Tibial artery (tissue), 4 donors: Measurements from ENCODE around the gene COQ10A.

Experiments
- DNase-seq, 2 donors: peaks; one replicate each; pipeline ENCODE4 v3.0.0-alpha.2; 2019
- H3K27ac ChIP-seq, 2 donors: fragments of 200-600 bp; sonication (generic) in 1 of 2; 1 replicate in 1 of 2; 2 replicates in 1 of 2; pipeline ENCODE4 v1.5.1; 2018 to 2019; ENCODE audit warnings: mild to moderate bottlenecking in 1 of 2
- H3K27me3 ChIP-seq, 2 donors: fragments of 200-600 bp; sonication (generic) in 1 of 2; one replicate each; pipeline versions ENCODE4 v1.5.1 to v1.6.0; 2016 to 2019
- H3K36me3 ChIP-seq, 3 donors: fragments of 200-600 bp; sonication (generic) in 2 of 3; one replicate each; pipeline ENCODE4 v1.5.1; 2016 to 2019; ENCODE audit warnings: mild to moderate bottlenecking in 2 of 3
- H3K4me1 ChIP-seq, 4 donors: fragments of 200-600 bp; sonication (generic) in 2 of 4; 1 replicate in 3 of 4; 2 replicates in 1 of 4; pipeline ENCODE4 v1.5.1; 2016 to 2019
- H3K4me3 ChIP-seq, 2 donors: fragments of 200-600 bp; sonication (generic) in 1 of 2; 1 replicate in 1 of 2; 2 replicates in 1 of 2; pipeline ENCODE4 v1.5.1; 2018 to 2019; ENCODE audit warnings: mild to moderate bottlenecking in 2 of 2
- H3K9me3 ChIP-seq, 3 donors: fragments of 200-600 bp; sonication (generic) in 1 of 3; one replicate each; pipeline ENCODE4 v1.5.1; 2016 to 2019
- CTCF ChIP-seq, 2 experiments: fragments of 200-600 bp in 1 of 2; fragments of 450-650 bp in 1 of 2; IDR thresholded peaks; one replicate each; pipeline ENCODE4 v1.5.1; 2017 to 2019; ENCODE audit warnings: antibody characterized with exemption in 2 of 2, mild to moderate bottlenecking in 1 of 2, moderate library complexity in 1 of 2
- intact Hi-C: fragments of 100-400 bp; cut with DNase I; formaldehyde crosslinking; loops from one replicate; pipeline ENCODE4 v1.15.0; 2023; ENCODE audit warnings: low total_unique reads

The COQ10A gene

GRCh38 chr12:56266693-56267442, at the start of gene COQ10A:
TSS of gene COQ10A (plus strand) at chr12:56266942. CDS start at chr12:56267119, 177 bp downstream.
- peaks cover 0 to 25% (median 3%) of the 10 kb centered on the region in 3 donors for H3K36me3 ChIP-seq
- H3K4me3 ChIP-seq: peak within 1 kb of the TSS; percentile 59 to 73
- DNase-seq: peak; percentile 93 to 94
- H3K27ac ChIP-seq: peak within 1 kb of the TSS; percentile 83 to 92
- no peaks in the 10 kb centered on the region for H3K9me3 ChIP-seq
- intact Hi-C loops: no loop called here
- peaks cover 0 to 34% (median 18%) of the 10 kb centered on the region in 4 donors for H3K4me1 ChIP-seq
- H3K27me3 ChIP-seq: no peaks in the 10 kb centered on the region
- TF ChIP-seq CTCF (IDR thresholded peaks at IDR 0.05): peak; percentile 63 to 65

DNA sequence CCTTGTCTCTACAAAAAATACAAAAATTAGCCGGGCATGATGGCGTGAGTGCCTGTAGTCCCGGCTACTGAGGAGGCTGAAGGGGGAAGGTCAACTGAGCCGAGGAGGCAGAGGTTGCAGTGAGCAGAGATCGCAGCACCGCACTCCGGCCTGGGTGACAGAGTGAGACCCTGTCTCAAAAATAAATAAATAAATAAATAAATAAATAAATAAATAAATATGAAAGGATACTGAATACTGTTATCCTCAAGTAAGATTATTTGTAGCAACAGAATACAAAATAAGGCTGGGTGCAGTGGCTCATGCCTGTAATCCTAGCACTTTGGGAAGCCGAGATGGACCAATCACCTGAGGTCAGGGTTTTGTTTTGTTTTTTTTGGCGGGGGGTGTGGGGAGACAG, 46.9 kb upstream of the COQ10A start:
- peaks cover 0 to 65% (median 39%) of the 10 kb centered on the region in 4 donors for H3K4me1 ChIP-seq
- H3K27ac ChIP-seq: peak overlapping the region; percentile 92
- no peak for TF ChIP-seq CTCF (IDR thresholded peaks at IDR 0.05)

DNA sequence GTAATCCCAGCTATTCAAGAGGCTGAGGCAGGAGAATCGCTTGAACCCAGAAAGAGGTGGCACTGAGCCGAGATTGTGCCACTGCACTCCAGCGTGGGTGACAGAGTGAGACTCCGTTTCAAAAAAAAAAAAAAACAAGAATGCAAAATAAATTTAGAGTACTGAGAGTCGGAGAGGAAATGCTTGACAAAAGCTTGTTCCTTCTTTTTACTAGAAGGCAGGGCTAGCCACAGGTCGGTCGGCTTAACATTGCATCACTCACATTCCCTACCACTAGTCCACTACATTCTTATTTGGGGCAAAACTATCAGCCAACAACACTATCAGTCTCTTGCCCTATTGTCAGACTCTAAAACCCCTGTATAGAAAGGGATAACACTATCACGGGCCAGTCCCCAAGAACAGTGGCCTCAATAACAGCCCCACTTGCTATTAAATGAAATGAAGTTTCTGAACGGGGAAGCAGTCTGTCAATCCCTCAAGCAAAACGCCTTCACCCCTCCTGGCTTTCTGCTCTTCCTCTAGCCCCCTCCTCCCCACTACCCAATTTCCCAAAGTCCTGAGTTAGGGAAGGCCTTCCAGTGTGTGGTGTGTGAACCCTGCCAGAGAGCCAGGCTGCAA, 46.0 kb upstream of the COQ10A start:
- intact Hi-C loops: no loop called here

More for the DNA sequence above, 46.9 kb upstream of the COQ10A start:
- Histone ChIP-seq H3K36me3 (peaks cover 17 to 27% (median 27%) of the 10 kb centered on the region in 3 donors), H3K27me3 (no peaks in the 10 kb centered on the region), H3K9me3 (no peaks in the 10 kb centered on the region), H3K4me3 (peak overlapping the region in 1 of 2 donors; percentile 84)
- DNase-seq: no peak
- intact Hi-C loops: no loop called here

DNA sequence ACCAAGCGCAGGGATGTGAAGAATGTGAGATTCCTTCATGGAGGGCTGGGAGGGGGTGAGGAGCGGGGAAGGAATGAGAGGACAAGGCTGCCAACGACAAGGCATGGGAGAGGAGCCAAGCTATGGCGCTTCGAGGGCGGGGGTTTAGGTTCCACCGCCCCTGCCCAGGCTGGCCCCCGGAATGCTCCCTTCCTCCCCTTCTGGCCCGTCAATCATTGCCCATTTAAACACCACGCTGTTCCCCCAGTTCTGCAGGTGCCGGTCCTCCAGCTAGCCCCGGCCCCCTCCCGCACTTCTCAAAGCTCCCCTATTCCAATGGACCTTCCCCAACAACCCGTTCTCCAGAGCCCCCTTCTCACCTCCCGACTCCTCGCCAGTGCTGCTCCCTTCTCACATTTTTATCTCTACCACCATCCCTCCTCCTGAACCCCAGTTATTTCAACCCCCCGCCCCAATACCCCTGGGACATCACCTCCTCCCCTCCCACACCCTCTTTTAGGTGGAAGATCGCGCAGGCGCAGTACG, 45.4 kb upstream of the COQ10A start:
- Histone ChIP-seq H3K9me3 (no peaks in the 10 kb centered on the region), H3K27me3 (no peaks in the 10 kb centered on the region), H3K36me3 (peaks cover 5 to 22% (median 12%) of the 10 kb centered on the region in 3 donors), H3K4me3 (peak overlapping the region; percentile 73 to 84), H3K27ac (peak overlapping the region; percentile 92), H3K4me1 (peaks cover 0 to 67% (median 46%) of the 10 kb centered on the region in 4 donors)
- TF ChIP-seq CTCF (IDR thresholded peaks at IDR 0.05): no peak
- DNase-seq: peak; percentile 59 to 88
- intact Hi-C loops: no loop called here

More for the DNA sequence above, 46.0 kb upstream of the COQ10A start:
- Histone ChIP-seq H3K27ac (peak overlapping the region; percentile 92), H3K36me3 (peaks cover 11 to 22% (median 18%) of the 10 kb centered on the region in 3 donors), H3K9me3 (no peaks in the 10 kb centered on the region), H3K27me3 (no peaks in the 10 kb centered on the region), H3K4me3 (peak overlapping the region; percentile 73 to 84), H3K4me1 (peaks cover 0 to 70% (median 46%) of the 10 kb centered on the region in 4 donors)
- no peak for DNase-seq
- TF ChIP-seq CTCF (IDR thresholded peaks at IDR 0.05): no peak

DNA sequence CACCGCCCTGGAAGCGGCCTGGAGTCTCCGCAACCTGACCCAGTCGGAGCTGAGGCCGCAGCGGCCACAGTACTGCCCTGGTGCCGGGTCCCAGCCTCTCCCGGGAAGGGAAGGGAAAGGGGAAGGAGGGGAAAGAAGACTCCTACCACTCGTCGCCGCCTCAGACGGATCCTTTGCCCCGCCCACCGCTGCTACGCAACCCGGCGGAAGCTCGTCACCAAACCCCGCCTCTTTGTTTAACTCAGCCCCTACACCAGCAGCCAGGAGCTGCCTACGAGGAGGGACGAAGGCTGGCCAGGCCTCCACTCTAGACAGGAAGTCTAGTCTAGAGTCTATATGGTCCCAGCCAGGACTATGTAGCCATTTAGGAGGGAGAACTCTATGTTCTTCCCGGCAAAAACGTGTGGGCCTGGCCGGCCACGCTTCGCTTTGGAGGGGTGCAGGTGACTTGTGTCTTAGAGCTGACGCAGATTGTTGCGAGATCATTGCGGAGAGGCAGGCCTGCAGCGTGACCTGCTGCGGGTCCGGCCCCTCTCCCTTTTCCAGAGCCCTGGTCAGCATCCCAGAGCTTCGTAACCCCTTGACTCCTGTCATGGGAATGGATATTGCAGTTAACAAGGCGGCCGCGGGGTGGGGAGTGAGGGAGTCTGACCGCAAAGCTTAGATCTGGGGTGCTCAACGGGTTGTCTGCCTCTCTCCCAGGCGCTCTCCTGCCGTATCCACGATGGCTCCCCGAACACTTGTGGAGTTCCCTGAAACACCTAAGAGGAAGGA, 44.8 kb upstream of the COQ10A start, which contains the start of gene RNF41:
Gene RNF41, minus strand, starts transcription at position 166 of the 774 bp plus-strand sequence. CDS start 7,875 bp downstream, outside the sequence.
- no peaks in the 10 kb centered on the region for H3K9me3 ChIP-seq
- H3K36me3 ChIP-seq: peaks cover 0 to 18% (median 7%) of the 10 kb centered on the region in 3 donors
- H3K27me3 ChIP-seq: no peaks in the 10 kb centered on the region
- TF ChIP-seq CTCF (IDR thresholded peaks at IDR 0.05): peak in 1 of 2 experiments; percentile 36
- intact Hi-C loops: no loop called here
- H3K4me3 ChIP-seq: peak within 1 kb of the TSS; percentile 73 to 84
- H3K27ac ChIP-seq: peak within 1 kb of the TSS; percentile 92
- H3K4me1 ChIP-seq: peaks cover 0 to 62% (median 44%) of the 10 kb centered on the region in 4 donors
- peak; percentile 97 to 99 for DNase-seq
